ENCODE data around the gene SAMD14. TPM values are rescaled to one million over a fixed set of nuclear protein-coding genes. Genes with fewer than 3 reads are reported as not detected.

SAMD14 gene
- total and polyA plus RNA-seq, 2 donors (not counting 1 experiment from before 2014, with no cell fraction given) = 0.13 to 0.89 TPM

DNA sequence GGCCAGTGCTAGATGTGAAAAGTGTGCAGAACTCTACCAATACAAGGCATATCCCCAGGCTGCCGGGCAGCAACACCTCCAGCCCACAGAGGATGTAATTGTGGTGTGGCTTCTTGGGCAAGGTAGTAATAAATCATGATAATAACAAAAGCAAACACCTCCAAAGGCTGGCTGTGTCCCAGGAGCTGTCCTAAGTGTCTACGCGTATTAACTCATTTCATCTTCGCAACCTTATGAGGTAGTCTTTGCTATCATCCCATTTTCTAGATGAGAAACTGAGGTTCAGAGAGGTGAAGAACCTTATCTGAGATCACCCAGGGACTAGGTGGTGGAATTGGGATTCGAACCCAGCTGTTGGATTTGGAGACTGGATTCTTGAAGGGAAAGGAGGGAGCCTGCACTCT is 29.5 kb downstream of the SAMD14 start:
- no peak overlapping the region for H3K27ac Mint-ChIP-seq
- H3K4me2 ChIP-seq (replicated peaks; ENCODE audit: low read depth, low read length, poor library complexity, severe bottlenecking) = no peak overlapping the region

DNA sequence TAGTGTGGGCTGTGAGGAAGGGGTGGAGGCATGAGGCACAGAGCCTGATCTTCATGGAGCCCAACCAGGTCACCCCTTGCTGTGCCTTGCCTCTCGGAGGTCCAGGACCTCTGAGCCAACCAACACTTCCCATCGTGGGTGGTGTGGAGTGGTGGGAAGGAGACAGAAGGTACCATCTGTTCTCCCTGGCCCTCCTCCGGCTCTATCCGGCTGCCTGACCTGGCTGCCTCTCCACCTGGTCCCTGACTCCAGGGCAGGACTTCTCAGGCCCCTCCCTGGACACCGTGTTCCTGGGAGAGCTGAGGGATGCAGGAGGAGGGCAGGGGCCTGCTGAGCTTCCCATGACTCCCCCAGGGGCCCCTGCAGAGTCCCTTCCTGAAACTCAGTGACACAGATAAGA is 31.0 kb downstream of the SAMD14 start:
- ChIA-PET CTCF (interaction anchor here (1.9 to 2.9 kb wide), 2 partner anchors 11 to 62 kb away, joined by 8 to 11 read pairs; no protein-coding TSS in a partner anchor), POLR2A (no interaction called here)
- ATAC-seq (ENCODE audit: low read depth) (no peak), DNase-seq (no peak)
- H2AFZ ChIP-seq (ENCODE audit: insufficient read depth, low read depth, low read length, poor library complexity, severe bottlenecking) = no peak overlapping the region
- H3K36me3 ChIP-seq (replicated peaks in 1 of 2; ENCODE audit: control extremely low read depth in 1 of 2, control insufficient read depth in 1 of 2, extremely low read depth in 1 of 2, insufficient read depth in 2 of 2, low read length in 1 of 2) = peaks cover 0 to 44% of the 10 kb centered on the region in 2 experiments
- Mint-ChIP-seq H3K9me3 (ENCODE audit: insufficient read depth) (no peaks in the 10 kb centered on the region), H3K27me3 (no peaks in the 10 kb centered on the region), H3K4me3 (no peak overlapping the region), H3K4me1 (peaks cover 24% of the 10 kb centered on the region), H3K27ac (no peak overlapping the region)
- H3K9ac ChIP-seq (ENCODE audit: low read length) = no peak overlapping the region
- peaks cover 25% of the 10 kb centered on the region for H4K20me1 ChIP-seq (ENCODE audit: control insufficient read depth, insufficient read depth, low read length, poor library complexity, severe bottlenecking)
- peaks cover 8 to 18% of the 10 kb centered on the region in 2 donors for H3K4me1 ChIP-seq (ENCODE audit: control insufficient read depth in 2 of 2, insufficient read depth in 2 of 2, low read length in 2 of 2)
- H3K27me3 ChIP-seq (replicated peaks in 1 of 4; ENCODE audit: control extremely low read depth in 1 of 4, control insufficient read depth in 3 of 4, insufficient read depth in 4 of 4, low read length in 3 of 4) = no peaks in the 10 kb centered on the region
- no peak overlapping the region for H3K4me3 ChIP-seq (ENCODE audit: control extremely low read depth in 1 of 5, extremely low read depth in 1 of 5, insufficient read depth in 1 of 5, low read depth in 2 of 5, low read length in 4 of 5)
- H3K4me2 ChIP-seq (replicated peaks; ENCODE audit: low read depth, low read length, poor library complexity, severe bottlenecking) = no peak overlapping the region
- no peaks in the 10 kb centered on the region for H3K9me3 ChIP-seq (ENCODE audit: control extremely low read depth in 1 of 3, control insufficient read depth in 2 of 3, insufficient read depth in 1 of 3, low read length in 2 of 3)
- WGBS (ENCODE audit: insufficient coverage) = 57% methylated on average over 1 of the region's 5 CpGs
- intact Hi-C loops (cut with micrococcal nuclease) = loop anchor here (10.0 kb wide), 1 partner anchor 276 kb away; the partner anchor contains the start of genes EME1 and MRPL27
- TF ChIP-seq, protein P1, sequence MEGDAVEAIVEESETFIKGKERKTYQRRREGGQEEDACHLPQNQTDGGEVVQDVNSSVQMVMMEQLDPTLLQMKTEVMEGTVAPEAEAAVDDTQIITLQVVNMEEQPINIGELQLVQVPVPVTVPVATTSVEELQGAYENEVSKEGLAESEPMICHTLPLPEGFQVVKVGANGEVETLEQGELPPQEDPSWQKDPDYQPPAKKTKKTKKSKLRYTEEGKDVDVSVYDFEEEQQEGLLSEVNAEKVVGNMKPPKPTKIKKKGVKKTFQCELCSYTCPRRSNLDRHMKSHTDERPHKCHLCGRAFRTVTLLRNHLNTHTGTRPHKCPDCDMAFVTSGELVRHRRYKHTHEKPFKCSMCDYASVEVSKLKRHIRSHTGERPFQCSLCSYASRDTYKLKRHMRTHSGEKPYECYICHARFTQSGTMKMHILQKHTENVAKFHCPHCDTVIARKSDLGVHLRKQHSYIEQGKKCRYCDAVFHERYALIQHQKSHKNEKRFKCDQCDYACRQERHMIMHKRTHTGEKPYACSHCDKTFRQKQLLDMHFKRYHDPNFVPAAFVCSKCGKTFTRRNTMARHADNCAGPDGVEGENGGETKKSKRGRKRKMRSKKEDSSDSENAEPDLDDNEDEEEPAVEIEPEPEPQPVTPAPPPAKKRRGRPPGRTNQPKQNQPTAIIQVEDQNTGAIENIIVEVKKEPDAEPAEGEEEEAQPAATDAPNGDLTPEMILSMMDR (IDR thresholded peaks at IDR 0.05) = no peak
- TF ChIP-seq EZH2 (IDR thresholded peaks at IDR 0.05; ENCODE audit: borderline replicate concordance, insufficient read depth, low read depth, low read length, poor library complexity, severe bottlenecking) = no peak
- peaks cover 13% of the 10 kb centered on the region for H3K79me2 ChIP-seq (ENCODE audit: control insufficient read depth, insufficient read depth, low read length)
- H3K27ac ChIP-seq (ENCODE audit: low read length in 2 of 2) = no peak overlapping the region

More for the DNA sequence above, 29.5 kb downstream of the SAMD14 start:
- Histone ChIP-seq H2AFZ (ENCODE audit: insufficient read depth, low read depth, low read length, poor library complexity, severe bottlenecking) (no peak overlapping the region), H3K79me2 (ENCODE audit: control insufficient read depth, insufficient read depth, low read length) (peaks cover 10% of the 10 kb centered on the region), H3K4me3 (ENCODE audit: control extremely low read depth in 1 of 5, extremely low read depth in 1 of 5, insufficient read depth in 1 of 5, low read depth in 2 of 5, low read length in 4 of 5) (no peak overlapping the region), H3K9me3 (ENCODE audit: control extremely low read depth in 1 of 3, control insufficient read depth in 2 of 3, insufficient read depth in 1 of 3, low read length in 2 of 3) (no peaks in the 10 kb centered on the region), H3K9ac (ENCODE audit: low read length) (no peak overlapping the region), H3K4me1 (ENCODE audit: control insufficient read depth in 2 of 2, insufficient read depth in 2 of 2, low read length in 2 of 2) (peaks cover 8 to 16% of the 10 kb centered on the region in 2 donors), H3K27me3 (replicated peaks in 1 of 4; ENCODE audit: control extremely low read depth in 1 of 4, control insufficient read depth in 3 of 4, insufficient read depth in 4 of 4, low read length in 3 of 4) (no peaks in the 10 kb centered on the region), H4K20me1 (ENCODE audit: control insufficient read depth, insufficient read depth, low read length, poor library complexity, severe bottlenecking) (peaks cover 25% of the 10 kb centered on the region), H3K36me3 (replicated peaks in 1 of 2; ENCODE audit: control extremely low read depth in 1 of 2, control insufficient read depth in 1 of 2, extremely low read depth in 1 of 2, insufficient read depth in 2 of 2, low read length in 1 of 2) (peaks cover 0 to 50% of the 10 kb centered on the region in 2 experiments), H3K27ac (ENCODE audit: low read length in 2 of 2) (no peak overlapping the region)
- H3K4me1 Mint-ChIP-seq = peaks cover 14% of the 10 kb centered on the region
- DNase-seq (no peak), ATAC-seq (ENCODE audit: low read depth) (no peak)
- TF ChIP-seq, protein P1 (IDR thresholded peaks at IDR 0.05) = no peak
- TF ChIP-seq EZH2 (IDR thresholded peaks at IDR 0.05; ENCODE audit: borderline replicate concordance, insufficient read depth, low read depth, low read length, poor library complexity, severe bottlenecking) = no peak
- POLR2A ChIA-PET = no interaction called here
- intact Hi-C loops (cut with micrococcal nuclease) = no loop called here
- CTCF ChIA-PET = interaction anchor here (1.2 to 2.9 kb wide), 3 partner anchors 13 to 61 kb away, joined by 3 to 11 read pairs (median 8); no protein-coding TSS in a partner anchor
- H3K27me3 Mint-ChIP-seq = no peaks in the 10 kb centered on the region
- H3K4me3 Mint-ChIP-seq = no peak overlapping the region
- H3K9me3 Mint-ChIP-seq (ENCODE audit: insufficient read depth) = no peaks in the 10 kb centered on the region
- WGBS (ENCODE audit: insufficient coverage) = 90% methylated on average over 1 of the region's 5 CpGs
